ENCODE measurements around the gene ORC3. TPM values are rescaled to one million over a fixed set of nuclear protein-coding genes. Genes with fewer than 3 reads are reported as not detected.
"Not testable (repeated sequence)": the region's sequence is repeated elsewhere in the genome, so short reads cannot be mapped to it uniquely, and the experiment has no call there.

The ORC3 gene
- total RNA-seq, 4 donors from 2014 or later: 6.2 to 43.9 (median 24.8) TPM

DNA sequence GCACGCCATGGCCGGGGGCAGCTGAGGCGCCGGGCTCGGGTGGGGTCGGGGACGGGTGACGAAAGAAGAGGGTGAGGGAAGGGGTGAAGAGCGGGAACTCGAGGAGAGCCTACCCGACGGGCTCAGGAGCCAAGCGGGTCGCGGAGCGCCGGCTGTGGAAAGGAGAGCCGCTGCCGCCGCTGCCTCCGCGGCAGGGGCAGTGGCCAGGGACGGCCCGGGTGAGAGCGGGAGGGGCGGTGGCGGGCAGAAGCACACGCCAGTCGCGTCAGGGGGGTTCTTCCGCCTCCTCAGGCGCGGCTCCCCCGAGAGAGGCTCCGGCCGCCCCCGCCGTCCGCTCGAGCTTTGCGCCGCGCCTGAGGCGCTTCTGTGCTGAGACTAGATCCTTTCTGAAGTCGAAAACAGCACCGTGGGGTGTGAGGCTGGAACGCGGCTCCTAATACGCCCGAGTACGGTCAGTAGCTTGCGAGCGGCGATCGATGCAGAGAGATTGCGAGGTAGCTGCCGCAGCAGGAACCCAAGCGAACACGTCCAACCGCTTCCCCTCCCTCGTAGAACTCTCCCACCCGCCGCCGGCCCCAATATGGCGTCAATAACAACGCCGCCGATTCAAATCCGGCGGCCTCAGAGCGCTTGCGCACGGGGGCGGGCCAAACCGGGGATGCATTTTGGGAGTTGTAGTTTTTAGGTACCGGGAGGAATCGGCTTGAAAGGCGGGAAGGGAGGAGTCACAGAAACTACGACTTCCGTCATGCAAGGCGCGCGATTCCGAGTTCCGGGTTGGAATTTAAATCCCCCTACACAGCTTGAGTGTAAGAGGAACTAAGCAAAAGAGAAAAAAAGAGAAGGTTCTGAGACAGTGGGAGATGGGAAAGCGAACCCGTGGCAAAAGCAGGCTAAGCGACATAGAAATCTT is 112.0 kb downstream of the ORC3 start, which contains the start of gene AKIRIN2:
Gene AKIRIN2 (minus strand): TSS at position 558 of the 913 bp plus-strand sequence. CDS start 549 bp downstream, at position 9.
- H3K27me3 ChIP-seq: no peaks in the 10 kb centered on the region
- peak within 1 kb of the TSS; percentile 86 to 96 for H3K4me3 ChIP-seq
- TF ChIP-seq POLR2A (IDR thresholded peaks at IDR 0.05): peak; percentile 96 to 99
- TF ChIP-seq, protein P1, sequence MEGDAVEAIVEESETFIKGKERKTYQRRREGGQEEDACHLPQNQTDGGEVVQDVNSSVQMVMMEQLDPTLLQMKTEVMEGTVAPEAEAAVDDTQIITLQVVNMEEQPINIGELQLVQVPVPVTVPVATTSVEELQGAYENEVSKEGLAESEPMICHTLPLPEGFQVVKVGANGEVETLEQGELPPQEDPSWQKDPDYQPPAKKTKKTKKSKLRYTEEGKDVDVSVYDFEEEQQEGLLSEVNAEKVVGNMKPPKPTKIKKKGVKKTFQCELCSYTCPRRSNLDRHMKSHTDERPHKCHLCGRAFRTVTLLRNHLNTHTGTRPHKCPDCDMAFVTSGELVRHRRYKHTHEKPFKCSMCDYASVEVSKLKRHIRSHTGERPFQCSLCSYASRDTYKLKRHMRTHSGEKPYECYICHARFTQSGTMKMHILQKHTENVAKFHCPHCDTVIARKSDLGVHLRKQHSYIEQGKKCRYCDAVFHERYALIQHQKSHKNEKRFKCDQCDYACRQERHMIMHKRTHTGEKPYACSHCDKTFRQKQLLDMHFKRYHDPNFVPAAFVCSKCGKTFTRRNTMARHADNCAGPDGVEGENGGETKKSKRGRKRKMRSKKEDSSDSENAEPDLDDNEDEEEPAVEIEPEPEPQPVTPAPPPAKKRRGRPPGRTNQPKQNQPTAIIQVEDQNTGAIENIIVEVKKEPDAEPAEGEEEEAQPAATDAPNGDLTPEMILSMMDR (IDR thresholded peaks at IDR 0.05): peak in 1 of 4 experiments; percentile 17
- no peaks in the 10 kb centered on the region for H3K36me3 ChIP-seq
- intact Hi-C loops (cut with DNase I; ENCODE audit: low total_unique reads): no loop called here
- peak within 1 kb of the TSS; percentile 98 for H3K27ac ChIP-seq
- DNase-seq: peak; percentile 97 to 98
- H3K9me3 ChIP-seq: no peaks in the 10 kb centered on the region
- no peaks in the 10 kb centered on the region for H3K4me1 ChIP-seq

DNA sequence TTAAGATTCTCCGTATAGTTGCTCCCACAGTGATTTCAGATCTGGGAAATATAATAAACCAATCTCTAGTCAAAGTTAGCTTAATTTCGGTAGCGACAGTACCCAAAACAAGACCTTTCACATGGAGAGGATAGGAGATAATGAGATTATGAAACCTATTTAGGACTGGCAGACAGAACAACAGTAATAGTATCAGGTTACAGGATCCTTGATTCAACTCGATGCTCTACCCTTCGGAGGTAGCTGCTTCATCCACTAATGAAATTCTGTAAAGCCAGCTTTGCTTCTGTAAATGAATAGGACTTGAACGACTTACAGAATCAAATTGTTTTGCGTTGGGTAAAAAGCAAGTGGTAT is 112.6 kb downstream of the ORC3 start:
- TF ChIP-seq POLR2A (IDR thresholded peaks at IDR 0.05): no peak
- TF ChIP-seq, protein P1 (IDR thresholded peaks at IDR 0.05): no peak
- no peaks in the 10 kb centered on the region for H3K27me3 ChIP-seq
- H3K4me3 ChIP-seq: peak overlapping the region; percentile 86 to 96
- no peaks in the 10 kb centered on the region for H3K4me1 ChIP-seq
- intact Hi-C loops (cut with DNase I; ENCODE audit: low total_unique reads): no loop called here
- H3K27ac ChIP-seq: peak overlapping the region; percentile 85 to 98
- H3K9me3 ChIP-seq: no peaks in the 10 kb centered on the region
- no peaks in the 10 kb centered on the region for H3K36me3 ChIP-seq
- DNase-seq: no peak

DNA sequence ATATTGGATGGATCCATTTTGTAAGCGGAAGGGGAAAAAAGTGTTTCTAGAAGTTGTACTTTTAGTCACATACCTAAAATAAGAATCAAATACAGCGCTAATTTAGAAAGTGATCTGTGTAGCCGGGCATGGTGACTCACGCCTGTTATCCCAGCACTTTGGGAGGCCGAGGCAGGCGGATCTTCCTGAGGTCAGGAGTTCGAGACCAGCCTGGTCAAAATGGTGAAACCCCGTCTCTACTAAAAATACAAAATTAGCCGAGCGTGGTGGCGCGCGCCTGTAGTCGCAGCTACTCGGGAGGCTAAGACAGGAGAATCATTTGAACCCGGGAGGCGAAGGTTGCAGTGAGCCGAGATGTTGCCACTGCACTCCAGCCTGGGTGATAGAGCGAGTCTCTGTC is 113.1 kb downstream of the ORC3 start:
- Histone ChIP-seq H3K27ac (peak overlapping the region; percentile 85 to 98), H3K4me3 (peak overlapping the region; percentile 86 to 96)
- intact Hi-C loops (cut with DNase I; ENCODE audit: low total_unique reads); H3K27me3 ChIP-seq; H3K9me3 ChIP-seq; H3K4me1 ChIP-seq; H3K36me3 ChIP-seq: not testable (repeated sequence)
- peak in 1 of 2 donors; percentile 16 for DNase-seq

DNA sequence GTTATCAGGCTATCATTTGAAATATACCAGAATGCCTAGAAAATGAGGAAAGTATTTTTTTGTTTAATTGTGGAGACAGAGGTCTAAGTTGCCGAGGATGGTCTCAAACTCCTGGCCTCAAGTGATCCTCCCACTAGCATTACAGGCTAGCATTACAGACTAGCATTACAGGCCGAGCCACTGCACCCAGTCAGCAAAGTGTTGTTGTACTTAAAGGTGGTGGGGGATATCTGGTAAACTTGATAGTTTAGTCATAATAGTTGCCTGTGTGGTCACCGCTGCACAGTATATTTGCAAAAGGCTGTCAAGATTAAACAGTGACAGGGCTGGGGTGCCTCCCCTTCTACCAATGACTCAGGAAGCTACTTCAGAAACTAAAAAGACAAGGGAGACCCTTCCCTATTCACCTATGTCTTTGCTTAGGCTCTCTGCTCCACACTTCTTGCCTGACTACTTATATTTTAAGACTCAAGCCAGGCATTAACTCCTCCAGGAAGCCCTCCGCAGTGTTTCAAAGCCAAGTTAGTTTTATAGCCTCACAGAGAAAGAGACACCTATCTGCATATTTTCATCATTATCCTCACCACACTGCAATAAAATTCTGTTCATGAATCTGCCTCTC is 115.2 kb downstream of the ORC3 start:
- no peak overlapping the region for H3K27ac ChIP-seq
- H3K4me1 ChIP-seq: no peaks in the 10 kb centered on the region
- no peaks in the 10 kb centered on the region for H3K9me3 ChIP-seq
- H3K36me3 ChIP-seq: no peaks in the 10 kb centered on the region
- TF ChIP-seq POLR2A (IDR thresholded peaks at IDR 0.05): no peak
- TF ChIP-seq, protein P1 (IDR thresholded peaks at IDR 0.05): no peak
- no peak overlapping the region for H3K4me3 ChIP-seq
- no peaks in the 10 kb centered on the region for H3K27me3 ChIP-seq
- DNase-seq: no peak
- intact Hi-C loops (cut with DNase I; ENCODE audit: low total_unique reads): no loop called here

DNA sequence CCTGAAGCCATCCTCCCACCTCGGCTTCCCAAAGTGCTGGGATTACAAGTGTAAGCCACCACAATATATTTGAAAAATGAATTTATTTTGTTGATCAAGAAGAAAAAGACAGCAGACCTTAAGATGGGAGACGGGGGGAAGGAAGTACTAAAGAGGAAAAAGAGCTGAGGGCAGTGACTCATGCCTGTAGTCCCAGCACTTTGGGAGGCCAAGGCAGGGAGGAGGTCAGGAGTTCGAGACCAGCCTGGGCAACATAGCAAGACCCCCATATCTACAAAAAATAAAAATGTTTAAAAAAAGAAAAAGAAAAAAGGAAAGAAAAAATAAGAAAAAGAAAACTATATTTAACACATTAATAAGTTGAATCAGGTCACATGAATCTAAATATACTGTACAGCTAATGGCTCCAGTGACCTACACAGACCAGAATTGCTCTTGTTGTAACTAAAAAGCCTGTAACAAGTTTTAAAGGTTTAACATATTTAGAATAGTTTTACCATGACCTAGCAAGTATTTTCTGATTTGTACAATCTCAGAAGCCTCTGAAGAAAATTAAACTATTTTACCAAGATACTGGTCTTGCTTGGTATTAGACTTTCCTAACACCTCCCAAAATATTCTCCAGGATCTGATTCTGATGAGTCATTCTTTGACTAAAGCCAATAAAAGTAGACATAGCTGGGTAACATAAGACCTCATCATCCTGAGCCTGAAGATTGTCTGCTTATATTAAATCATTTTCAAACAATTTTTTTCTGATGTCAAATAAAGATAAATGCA is 116.4 kb downstream of the ORC3 start:
- Histone ChIP-seq H3K36me3 (no peaks in the 10 kb centered on the region), H3K4me3 (no peak overlapping the region), H3K4me1 (no peaks in the 10 kb centered on the region), H3K9me3 (no peaks in the 10 kb centered on the region), H3K27me3 (no peaks in the 10 kb centered on the region), H3K27ac (no peak overlapping the region)
- TF ChIP-seq POLR2A (IDR thresholded peaks at IDR 0.05): no peak
- TF ChIP-seq, protein P1 (IDR thresholded peaks at IDR 0.05): no peak
- DNase-seq: no peak
- intact Hi-C loops (cut with DNase I; ENCODE audit: low total_unique reads): no loop called here

DNA sequence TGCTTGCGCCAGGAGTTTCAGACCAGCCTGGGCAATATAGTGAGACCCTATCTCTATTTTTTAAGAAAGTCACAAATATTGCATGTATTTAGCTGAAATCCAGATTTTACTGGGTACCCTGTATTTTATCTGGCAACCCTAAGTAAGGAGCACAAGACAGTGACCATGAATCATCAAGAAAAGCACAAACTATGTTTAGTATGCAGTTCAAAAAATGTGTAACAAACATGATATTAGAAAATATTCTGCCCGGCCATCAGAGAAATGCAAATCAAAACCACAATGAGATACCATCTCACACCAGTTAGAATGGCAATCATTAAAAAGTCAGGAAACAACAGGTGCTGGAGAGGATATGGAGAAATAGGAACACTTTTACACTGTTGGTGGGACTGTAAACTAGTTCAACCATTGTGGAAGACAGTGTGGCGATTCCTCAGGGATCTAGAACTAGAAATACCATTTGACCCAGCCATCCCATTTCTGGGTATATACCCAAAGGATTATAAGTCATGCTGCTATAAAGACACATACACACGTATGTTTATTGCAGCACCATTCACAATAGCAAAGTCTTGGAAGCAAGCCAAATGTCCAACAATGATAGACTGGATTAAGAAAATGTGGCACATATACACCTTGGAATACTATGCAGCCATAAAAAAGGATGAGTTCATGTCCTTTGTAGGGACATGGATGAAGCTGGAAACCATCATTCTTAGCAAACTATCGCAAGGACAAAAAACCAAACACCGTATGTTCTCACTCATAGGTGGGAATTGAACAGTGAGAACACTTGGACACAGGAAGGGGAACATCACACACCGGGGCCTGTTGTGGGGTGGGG is 118.9 kb downstream of the ORC3 start:
- DNase-seq; intact Hi-C loops (cut with DNase I; ENCODE audit: low total_unique reads); H3K36me3 ChIP-seq; H3K4me1 ChIP-seq; H3K4me3 ChIP-seq; H3K27ac ChIP-seq; H3K9me3 ChIP-seq; H3K27me3 ChIP-seq: not testable (repeated sequence)

All from uterus (tissue), 4 donors.